LNCaP clone FGC (cell line): ENCODE data around the gene ZC3HAV1L.
"Not testable (repeated sequence)": the region's sequence is repeated elsewhere in the genome, so short reads cannot be mapped to it uniquely, and the experiment has no call there.

ENCODE experiments used
- DNase-seq: peaks from one replicate; pipeline ENCODE4 v3.0.0-alpha.2; 2011; ENCODE audit warnings: low read depth
- H3K4me3 ChIP-seq: 2 replicates; pipeline ENCODE4 v1.5.1; 2011; ENCODE audit warnings: mild to moderate bottlenecking, low read depth, low read length, control low read depth
- TF ChIP-seq, protein P1 (sequence below): IDR thresholded peaks from 2 replicates; pipeline ENCODE4 v1.5.1; 2012; ENCODE audit warnings: mild to moderate bottlenecking; ENCODE audit not compliant: control insufficient read depth, insufficient read depth; ENCODE audit errors: extremely low read depth

The ZC3HAV1L gene

DNA sequence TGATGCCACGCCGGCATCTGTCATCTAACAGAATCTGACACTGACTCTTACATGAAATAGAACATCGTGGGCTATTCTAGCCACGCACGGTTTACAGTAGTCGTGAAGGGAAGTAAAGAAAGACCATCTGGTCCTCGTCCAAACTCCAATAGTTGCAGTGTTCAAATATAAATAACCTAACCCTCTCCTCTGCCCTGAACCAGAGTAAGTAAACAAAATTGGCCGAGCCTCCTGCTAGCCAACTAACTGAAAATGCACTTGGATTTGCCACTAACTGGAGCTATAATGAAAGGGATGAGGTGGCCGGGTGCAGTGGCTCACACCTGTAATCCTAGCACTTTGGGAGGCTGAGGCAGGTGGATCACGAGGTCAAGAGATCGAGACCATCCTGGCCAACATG, 29.5 kb upstream of the ZC3HAV1L start:
- no peak overlapping the region for H3K4me3 ChIP-seq
- DNase-seq, result no peak
- TF ChIP-seq, protein P1, sequence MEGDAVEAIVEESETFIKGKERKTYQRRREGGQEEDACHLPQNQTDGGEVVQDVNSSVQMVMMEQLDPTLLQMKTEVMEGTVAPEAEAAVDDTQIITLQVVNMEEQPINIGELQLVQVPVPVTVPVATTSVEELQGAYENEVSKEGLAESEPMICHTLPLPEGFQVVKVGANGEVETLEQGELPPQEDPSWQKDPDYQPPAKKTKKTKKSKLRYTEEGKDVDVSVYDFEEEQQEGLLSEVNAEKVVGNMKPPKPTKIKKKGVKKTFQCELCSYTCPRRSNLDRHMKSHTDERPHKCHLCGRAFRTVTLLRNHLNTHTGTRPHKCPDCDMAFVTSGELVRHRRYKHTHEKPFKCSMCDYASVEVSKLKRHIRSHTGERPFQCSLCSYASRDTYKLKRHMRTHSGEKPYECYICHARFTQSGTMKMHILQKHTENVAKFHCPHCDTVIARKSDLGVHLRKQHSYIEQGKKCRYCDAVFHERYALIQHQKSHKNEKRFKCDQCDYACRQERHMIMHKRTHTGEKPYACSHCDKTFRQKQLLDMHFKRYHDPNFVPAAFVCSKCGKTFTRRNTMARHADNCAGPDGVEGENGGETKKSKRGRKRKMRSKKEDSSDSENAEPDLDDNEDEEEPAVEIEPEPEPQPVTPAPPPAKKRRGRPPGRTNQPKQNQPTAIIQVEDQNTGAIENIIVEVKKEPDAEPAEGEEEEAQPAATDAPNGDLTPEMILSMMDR, result no peak

DNA sequence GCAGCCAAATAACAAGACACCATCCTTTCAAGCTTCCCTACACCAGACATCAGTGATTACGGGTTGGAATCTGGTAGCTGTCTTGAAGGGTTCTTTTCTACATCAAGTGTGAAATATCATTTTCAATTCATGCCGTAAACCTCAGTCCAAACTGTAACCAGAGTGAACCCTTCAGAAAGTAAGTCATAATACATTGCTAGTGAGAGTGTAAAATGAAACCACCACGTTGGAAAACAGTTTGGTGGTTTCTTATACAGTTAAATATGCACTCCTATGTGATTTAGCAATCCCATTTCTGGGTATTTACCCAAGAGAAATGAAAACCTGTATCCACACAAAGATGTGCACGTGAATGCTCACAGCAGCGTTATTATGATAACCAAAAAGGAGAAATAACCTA, 25.6 kb upstream of the ZC3HAV1L start:
- no peak for DNase-seq
- TF ChIP-seq, protein P1, result no peak
- H3K4me3 ChIP-seq, result no peak overlapping the region

DNA sequence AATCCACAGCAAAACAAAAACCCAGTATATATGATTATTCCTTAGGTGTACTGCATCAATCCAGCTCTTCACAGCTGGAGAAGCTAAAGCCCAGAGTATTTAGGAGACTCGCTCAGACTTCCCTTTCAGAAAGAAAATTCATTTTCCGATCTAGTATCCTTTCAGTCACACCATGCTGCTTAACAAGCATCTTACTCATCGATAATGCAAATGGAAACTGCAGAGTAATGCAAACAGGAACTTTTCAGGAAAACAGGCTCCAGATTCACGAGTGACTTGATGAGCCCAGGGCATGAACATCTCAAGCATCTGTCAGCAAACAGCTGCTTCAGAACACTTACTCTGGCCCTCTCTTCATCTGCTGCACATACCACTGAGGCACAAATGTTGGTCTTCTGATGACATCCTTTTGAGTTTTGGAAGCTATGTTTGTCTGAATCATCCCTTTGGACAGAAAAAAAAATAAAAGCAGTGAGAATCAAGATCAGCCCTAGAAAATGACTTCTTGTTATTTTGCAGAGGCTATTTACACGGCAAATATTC, 24.9 kb upstream of the ZC3HAV1L start:
- H3K4me3 ChIP-seq, result no peak overlapping the region
- no peak for DNase-seq
- TF ChIP-seq, protein P1, result no peak

DNA sequence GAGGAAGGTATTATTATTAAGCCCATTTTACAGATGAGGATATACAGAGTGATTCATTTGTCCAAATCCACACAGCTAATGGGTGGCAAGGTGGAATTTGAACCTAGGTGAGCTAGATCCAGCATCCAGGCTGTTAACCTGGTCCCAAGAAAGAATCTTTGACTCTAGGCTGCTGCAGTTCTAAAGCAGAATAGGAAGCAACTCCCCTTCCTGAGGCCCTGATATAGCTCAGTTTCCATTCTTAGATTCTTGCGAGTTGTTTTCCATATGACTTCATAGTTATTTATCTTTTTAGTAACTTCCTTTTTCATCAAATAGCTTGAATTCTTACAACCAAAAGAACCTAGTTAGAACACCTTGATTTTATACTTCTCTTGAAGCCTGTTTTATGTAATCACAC, 24.1 kb upstream of the ZC3HAV1L start:
- no peak for DNase-seq
- no peak overlapping the region for H3K4me3 ChIP-seq
- TF ChIP-seq, protein P1, result no peak

DNA sequence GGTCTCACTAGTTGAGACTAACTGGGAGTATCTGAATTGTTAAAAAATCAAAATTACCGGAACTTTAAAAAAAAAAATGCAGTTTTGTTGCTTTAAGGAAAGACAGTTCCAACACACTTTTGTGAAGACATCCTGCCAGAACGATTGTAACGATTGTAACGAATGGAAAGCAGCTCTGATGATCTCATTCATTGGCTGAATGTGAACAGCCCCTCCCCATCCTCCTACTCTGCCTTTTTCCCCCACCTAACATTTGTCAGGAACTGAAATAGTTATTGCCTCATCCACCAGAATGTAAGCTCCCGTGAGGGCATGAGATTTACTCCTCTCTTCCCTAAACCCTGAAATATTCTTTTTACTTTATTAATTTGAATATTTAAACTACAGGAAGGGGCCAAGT, 23.1 kb upstream of the ZC3HAV1L start:
- no peak overlapping the region for H3K4me3 ChIP-seq
- TF ChIP-seq, protein P1, result no peak
- no peak for DNase-seq

DNA sequence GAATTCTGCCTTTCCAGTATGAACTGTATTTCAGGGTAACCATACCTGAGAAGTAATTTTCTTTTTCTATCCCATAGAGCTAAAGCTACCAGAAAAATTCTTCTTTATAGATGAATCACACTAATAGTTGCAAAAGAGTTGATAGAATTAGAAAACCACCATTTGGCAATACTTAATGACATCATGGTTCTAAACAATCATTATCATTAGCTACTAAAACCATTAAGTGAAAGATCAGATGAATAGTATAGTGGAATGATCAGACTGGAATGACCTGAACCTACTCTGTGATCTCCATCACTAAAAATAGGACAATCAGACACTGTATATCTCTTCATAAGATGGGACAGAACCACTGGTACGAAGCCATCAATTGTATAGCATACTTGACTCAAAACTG, 19.8 kb upstream of the ZC3HAV1L start:
- no peak for DNase-seq
- TF ChIP-seq, protein P1, result no peak
- no peak overlapping the region for H3K4me3 ChIP-seq

DNA sequence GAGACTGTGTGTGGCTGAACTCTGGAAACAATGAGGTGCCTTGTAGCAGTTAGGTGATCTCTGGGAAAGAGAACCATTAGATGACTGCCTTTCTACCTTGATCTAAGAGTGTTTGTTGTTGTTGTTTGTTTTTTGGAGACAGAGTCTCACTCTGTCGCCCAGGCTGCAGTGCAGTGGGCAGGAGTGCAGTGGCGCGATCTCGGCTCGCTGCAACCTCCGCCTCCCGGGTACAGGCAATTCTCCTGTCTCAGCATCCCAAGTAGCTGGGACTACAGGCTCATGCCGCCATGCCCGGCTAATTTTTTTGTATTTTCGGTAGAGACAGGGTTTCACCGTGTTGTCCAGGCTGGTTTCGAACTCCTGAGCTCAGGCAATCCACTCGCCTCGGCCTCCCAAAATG, 18.8 kb upstream of the ZC3HAV1L start:
- not testable (repeated sequence) for DNase-seq, H3K4me3 ChIP-seq
